H1 (cell line): ENCODE data around the gene NAA10. TPM values are rescaled to one million over a fixed set of nuclear protein-coding genes. Genes with fewer than 3 reads are reported as not detected.

ENCODE experiments used
- BACH1 ChIP-seq: IDR thresholded peaks from 2 replicates; pipeline ENCODE4 v1.6.1; 2012; ENCODE audit warnings: low read length, improper control_type of control experiment
- CBX8 ChIP-seq: fragments of 300-800, 300-1000 bp; sonication (generic); IDR thresholded peaks from 2 replicates; pipeline ENCODE4 v1.7.1; 2016; ENCODE audit warnings: low read depth, low read length, borderline replicate concordance
- CHD2 ChIP-seq: IDR thresholded peaks from 2 replicates; pipeline ENCODE4 v1.6.1; 2012; ENCODE audit warnings: low read length, improper control_type of control experiment
- EZH2 ChIP-seq: fragments of 200-600 bp; sonication (generic); IDR thresholded peaks from 2 replicates; pipeline ENCODE4 v1.7.1; 2012; ENCODE audit warnings: low read depth, mild to moderate bottlenecking, moderate library complexity, low read length, inconsistent platforms; ENCODE audit not compliant: severe bottlenecking
- FOSL1 ChIP-seq: IDR thresholded peaks from 2 replicates; pipeline ENCODE4 v1.6.1; 2011; ENCODE audit warnings: mild to moderate bottlenecking, low read depth, low read length, moderate library complexity; ENCODE audit not compliant: insufficient read depth
- GTF2F1 ChIP-seq: IDR thresholded peaks from 2 replicates; pipeline ENCODE4 v1.6.1; 2012; ENCODE audit warnings: low read depth, low read length, improper control_type of control experiment, borderline replicate concordance
- HDAC2 ChIP-seq, 2 experiments: fragments of 300-600 bp in 1 of 2; sonication (generic) in 1 of 2; IDR thresholded peaks; 2 replicates each; pipeline ENCODE4 v1.6.1; 2011 to 2012; ENCODE audit warnings: low read depth in 2 of 2, low read length in 2 of 2, mild to moderate bottlenecking in 2 of 2, moderate library complexity in 2 of 2, borderline replicate concordance in 1 of 2, inconsistent platforms in 1 of 2
- KDM4A ChIP-seq: IDR thresholded peaks from one replicate; pipeline ENCODE4 v1.7.1; 2012; ENCODE audit warnings: low read depth, mild to moderate bottlenecking, moderate library complexity, low read length, inconsistent platforms; ENCODE audit not compliant: severe bottlenecking
- NRF1 ChIP-seq: IDR thresholded peaks from 2 replicates; pipeline ENCODE4 v1.6.1; 2011; ENCODE audit warnings: mild to moderate bottlenecking, low read depth, low read length, improper control_type of control experiment
- PHF8 ChIP-seq: fragments of 200-600 bp; sonication (generic); conservative IDR thresholded peaks from 2 replicates; pipeline ENCODE4 v1.7.1; 2012; ENCODE audit warnings: low read depth, mild to moderate bottlenecking, inconsistent platforms, low read length, moderate library complexity
- POLR2A ChIP-seq, 2 experiments: IDR thresholded peaks; 1 replicate in 1 of 2; 2 replicates in 1 of 2; pipeline ENCODE4 v1.6.1; 2011; ENCODE audit warnings: low read depth in 2 of 2, low read length in 2 of 2, mild to moderate bottlenecking in 2 of 2; ENCODE audit errors: control extremely low read depth in 1 of 2
- RAD21 ChIP-seq, 2 experiments: IDR thresholded peaks in 1 of 2; conservative IDR thresholded peaks in 1 of 2; 2 replicates each; pipeline ENCODE4 v1.6.1; 2011; ENCODE audit warnings: low read depth in 2 of 2, low read length in 2 of 2, improper control_type of control experiment in 1 of 2, inconsistent platforms in 1 of 2, mild to moderate bottlenecking in 1 of 2, moderate library complexity in 1 of 2
- RFX5 ChIP-seq: IDR thresholded peaks from 2 replicates; pipeline ENCODE4 v1.6.1; 2011; ENCODE audit warnings: low read depth, low read length, improper control_type of control experiment, borderline replicate concordance
- SIN3A ChIP-seq, 2 experiments: IDR thresholded peaks in 1 of 2; conservative IDR thresholded peaks in 1 of 2; 2 replicates each; pipeline ENCODE4 v1.6.1; 2011 to 2012; ENCODE audit warnings: low read length in 2 of 2, improper control_type of control experiment in 1 of 2, low read depth in 1 of 2, mild to moderate bottlenecking in 1 of 2
- TAF1 ChIP-seq: IDR thresholded peaks from 2 replicates; pipeline ENCODE4 v1.6.1; 2011; ENCODE audit warnings: mild to moderate bottlenecking, low read depth, low read length
- TAF7 ChIP-seq: optimal IDR thresholded peaks from 2 replicates; pipeline ENCODE3; 2011; ENCODE audit warnings: low read depth, mild to moderate bottlenecking, inconsistent platforms, low read length, moderate library complexity, borderline replicate concordance
- TBP ChIP-seq: IDR thresholded peaks from 2 replicates; pipeline ENCODE4 v1.6.1; 2011; ENCODE audit warnings: low read depth, low read length, improper control_type of control experiment
- YY1 ChIP-seq: IDR thresholded peaks from 2 replicates; pipeline ENCODE4 v1.6.1; 2011; ENCODE audit warnings: low read depth, mild to moderate bottlenecking, low read length
- polyA plus RNA-seq, 7 experiments: library from polyadenylated mRNA; depleted of rRNA in 3 of 7; stranded (reverse) in 5 of 7; unstranded in 2 of 7; fragments of >200 nt in 5 of 7; fragments of 200-250 nt in 2 of 7; gene quantifications; 1 replicate in 5 of 7; 2 replicates in 1 of 7; 4 replicates in 1 of 7; pipeline versions ENCODE4 v1.2.1 to v1.2.3, GENCODE V29; 2011 to 2013; ENCODE audit warnings: missing spikeins in 2 of 7, mixed read lengths in 2 of 7
- total RNA-seq: library from RNA; stranded (reverse); fragmentation: NEBNext Ultra II Directional; extraction: Animal tissue kit (Norgen Biotek cat#: 25700); gene quantifications from 2 replicates; pipeline ENCODE4 v1.2.1, GENCODE V29; 2021
- TF ChIP-seq, protein P1 (sequence below): IDR thresholded peaks from 2 replicates; pipeline ENCODE4 v1.6.1; 2012; ENCODE audit warnings: inconsistent platforms
- TF ChIP-seq, protein P2 (sequence below): IDR thresholded peaks from 2 replicates; pipeline ENCODE4 v1.6.1; 2011; ENCODE audit warnings: low read depth, mild to moderate bottlenecking, low read length; ENCODE audit not compliant: insufficient read depth

Gene NAA10
- total and polyA plus RNA-seq, 2 of the 8 experiments (the other 6 are each of a cell fraction or from before 2014, with no cell fraction given), result 80.4 to 98.8 TPM

DNA sequence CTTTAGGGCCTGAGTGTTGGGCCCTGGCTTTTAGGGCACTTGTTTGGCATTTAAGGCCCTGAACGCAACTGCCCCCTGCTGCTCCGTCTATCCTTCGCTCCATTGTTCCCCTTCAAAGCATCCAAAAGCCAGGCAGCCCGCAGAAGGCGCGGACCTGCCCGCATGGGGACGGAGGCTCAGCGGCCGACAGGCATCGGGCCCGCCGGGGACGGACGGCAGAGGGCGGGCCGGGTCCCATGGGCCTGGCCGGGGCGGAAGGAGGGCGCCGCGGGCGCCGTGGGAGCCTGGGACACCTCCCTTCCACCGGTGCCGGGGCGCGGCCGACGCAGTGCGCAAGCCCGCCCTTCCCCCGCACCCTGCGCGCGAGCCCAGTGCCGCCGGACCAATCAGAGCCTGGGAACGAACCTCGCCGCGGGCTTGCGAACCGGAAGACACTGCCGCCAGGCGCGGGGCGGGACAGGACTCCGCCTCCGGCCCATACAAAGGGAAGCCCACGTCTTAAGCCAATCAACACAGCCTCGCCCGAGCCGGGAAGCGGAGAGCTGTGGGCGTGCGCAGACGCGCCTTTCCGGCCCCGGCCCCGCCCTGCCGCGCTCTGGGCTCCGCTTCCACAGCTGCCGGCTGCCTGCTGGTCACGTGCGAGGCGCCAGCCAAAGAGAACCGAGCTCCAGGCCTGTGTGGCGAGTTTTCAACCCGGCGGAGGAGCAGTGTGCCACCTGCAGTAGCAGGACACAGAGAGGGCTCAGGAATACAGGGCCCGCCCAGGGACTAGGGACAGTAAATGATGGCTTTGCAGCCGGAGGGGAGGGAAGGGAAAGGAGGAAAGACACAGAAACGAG lies 6.7 kb downstream of the NAA10 start (continued):
- TF ChIP-seq TAF7 (peak; percentile 31), BACH1 (peak; percentile 22; the same call in 1 of the 2 replicates), GTF2F1 (no peak), RAD21 (IDR thresholded peaks at IDR 0.05 in 1 of 2, conservative IDR thresholded peaks at IDR 0.05 in 1 of 2; ENCODE audit: low read depth in 2 of 2, low read length in 2 of 2) (no peak), NRF1 (peak; percentile 35; the same call in 1 of the 2 replicates), HDAC2 (IDR thresholded peaks at IDR 0.05; ENCODE audit: borderline replicate concordance in 1 of 2, low read depth in 2 of 2, low read length in 2 of 2) (no peak), PHF8 (peak; percentile 67), CHD2 (no peak), TAF1 (0 out of 2 replicates have a peak, but pooled peaks have one; percentile 23), FOSL1 (no peak), SIN3A (conservative IDR thresholded peaks at IDR 0.05 in 1 of 2, IDR thresholded peaks at IDR 0.05 in 1 of 2; ENCODE audit: low read depth in 1 of 2, low read length in 2 of 2) (no peak), YY1 (no peak), KDM4A (no peak), CBX8 (no peak), EZH2 (no peak), TBP (0 out of 2 replicates have a peak, but pooled peaks have one; percentile 23), RFX5 (no peak), POLR2A (IDR thresholded peaks at IDR 0.05; ENCODE audit: control extremely low read depth in 1 of 2, low read depth in 2 of 2, low read length in 2 of 2) (peak in 1 of 2 experiments; percentile 55; a peak in 2 of 3 replicates)
- TF ChIP-seq, protein P1, sequence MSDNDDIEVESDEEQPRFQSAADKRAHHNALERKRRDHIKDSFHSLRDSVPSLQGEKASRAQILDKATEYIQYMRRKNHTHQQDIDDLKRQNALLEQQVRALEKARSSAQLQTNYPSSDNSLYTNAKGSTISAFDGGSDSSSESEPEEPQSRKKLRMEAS, result peak; percentile 21; the same call in 1 of the 2 replicates
- TF ChIP-seq, protein P2, sequence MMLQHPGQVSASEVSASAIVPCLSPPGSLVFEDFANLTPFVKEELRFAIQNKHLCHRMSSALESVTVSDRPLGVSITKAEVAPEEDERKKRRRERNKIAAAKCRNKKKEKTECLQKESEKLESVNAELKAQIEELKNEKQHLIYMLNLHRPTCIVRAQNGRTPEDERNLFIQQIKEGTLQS, result 0 out of 2 replicates have a peak, but pooled peaks have one; percentile 41
